C1 segment of cervical spinal cord (tissue), 14 donors: Measurements from ENCODE around the gene FMNL1.
A peak's percentile ranks its signal among the peaks of the same experiment; 100 is the strongest.
"Not testable (repeated sequence)": the region's sequence is repeated elsewhere in the genome, so short reads cannot be mapped to it uniquely, and the experiment has no call there.

Experiments
- DNase-seq, 14 donors: peaks; one replicate each; lab custom pipeline; 2025; lab: John Stamatoyannopoulos, UW

Gene FMNL1, protein sequence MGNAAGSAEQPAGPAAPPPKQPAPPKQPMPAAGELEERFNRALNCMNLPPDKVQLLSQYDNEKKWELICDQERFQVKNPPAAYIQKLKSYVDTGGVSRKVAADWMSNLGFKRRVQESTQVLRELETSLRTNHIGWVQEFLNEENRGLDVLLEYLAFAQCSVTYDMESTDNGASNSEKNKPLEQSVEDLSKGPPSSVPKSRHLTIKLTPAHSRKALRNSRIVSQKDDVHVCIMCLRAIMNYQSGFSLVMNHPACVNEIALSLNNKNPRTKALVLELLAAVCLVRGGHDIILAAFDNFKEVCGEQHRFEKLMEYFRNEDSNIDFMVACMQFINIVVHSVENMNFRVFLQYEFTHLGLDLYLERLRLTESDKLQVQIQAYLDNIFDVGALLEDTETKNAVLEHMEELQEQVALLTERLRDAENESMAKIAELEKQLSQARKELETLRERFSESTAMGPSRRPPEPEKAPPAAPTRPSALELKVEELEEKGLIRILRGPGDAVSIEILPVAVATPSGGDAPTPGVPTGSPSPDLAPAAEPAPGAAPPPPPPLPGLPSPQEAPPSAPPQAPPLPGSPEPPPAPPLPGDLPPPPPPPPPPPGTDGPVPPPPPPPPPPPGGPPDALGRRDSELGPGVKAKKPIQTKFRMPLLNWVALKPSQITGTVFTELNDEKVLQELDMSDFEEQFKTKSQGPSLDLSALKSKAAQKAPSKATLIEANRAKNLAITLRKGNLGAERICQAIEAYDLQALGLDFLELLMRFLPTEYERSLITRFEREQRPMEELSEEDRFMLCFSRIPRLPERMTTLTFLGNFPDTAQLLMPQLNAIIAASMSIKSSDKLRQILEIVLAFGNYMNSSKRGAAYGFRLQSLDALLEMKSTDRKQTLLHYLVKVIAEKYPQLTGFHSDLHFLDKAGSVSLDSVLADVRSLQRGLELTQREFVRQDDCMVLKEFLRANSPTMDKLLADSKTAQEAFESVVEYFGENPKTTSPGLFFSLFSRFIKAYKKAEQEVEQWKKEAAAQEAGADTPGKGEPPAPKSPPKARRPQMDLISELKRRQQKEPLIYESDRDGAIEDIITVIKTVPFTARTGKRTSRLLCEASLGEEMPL

GRCh38 chr17:45221081-45222013 is at the start of gene FMNL1:
Gene FMNL1 (plus strand): TSS chr17:45221885. CDS start chr17:45222125, 240 bp downstream.
- peak in 3 of 14 donors; percentile 24 to 61 (median 24) for DNase-seq

- DNase-seq = no peak
These were observed 49.5 kb upstream of the FMNL1 start for GRCh38 chr17:45172232-45172540.

- peak in 13 of 14 donors; percentile 41 to 91 (median 84) for DNase-seq
These were observed 49.0 kb upstream of the FMNL1 start for GRCh38 chr17:45172541-45173286.

DNA sequence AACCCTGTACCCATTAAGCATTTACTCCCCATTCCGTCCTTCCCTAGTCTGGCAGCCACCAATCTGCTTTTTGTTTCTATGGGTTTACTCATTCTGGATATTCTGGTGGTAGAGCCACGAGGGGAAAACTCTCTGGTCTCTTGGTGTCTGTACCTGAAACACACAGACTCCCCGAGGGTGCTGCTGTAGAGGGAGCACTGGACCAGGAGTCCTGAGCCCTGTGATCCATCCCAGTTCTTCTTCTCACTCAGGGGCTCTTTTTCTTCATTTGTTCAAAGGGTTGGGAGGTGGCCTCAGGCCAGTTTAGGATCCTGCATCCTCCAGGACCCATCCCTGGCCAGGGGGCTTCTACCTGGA is 45.9 kb upstream of the FMNL1 start:
- no peak for DNase-seq

DNA sequence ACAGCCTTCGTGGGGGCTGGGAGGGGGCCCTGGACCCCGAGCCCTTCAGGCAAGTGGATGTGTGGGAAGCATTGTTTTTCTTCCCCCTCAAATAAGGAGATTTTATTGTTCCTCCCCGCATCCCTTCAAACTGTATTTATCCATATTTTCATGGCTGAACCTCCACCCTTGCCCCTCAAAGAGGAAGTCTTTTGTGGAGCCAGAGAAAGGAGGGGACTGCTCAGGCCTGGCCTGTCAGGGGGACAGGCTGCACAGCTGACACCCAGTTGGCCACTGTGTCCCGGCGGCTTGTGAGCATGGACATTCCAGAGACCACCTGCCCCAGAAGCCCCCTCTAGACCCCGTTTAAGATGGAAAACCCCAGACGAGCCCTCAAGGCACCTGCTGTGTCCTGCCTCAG is 44.1 kb upstream of the FMNL1 start:
- DNase-seq = no peak

- DNase-seq = no peak
These were observed 37.5 kb upstream of the FMNL1 start for GRCh38 chr17:45184144-45184543.

GRCh38 chr17:45186801-45187354 is 34.8 kb upstream of the FMNL1 start:
- no peak for DNase-seq

GRCh38 chr17:45189009-45189408 is 32.7 kb upstream of the FMNL1 start:
- DNase-seq = no peak

DNA sequence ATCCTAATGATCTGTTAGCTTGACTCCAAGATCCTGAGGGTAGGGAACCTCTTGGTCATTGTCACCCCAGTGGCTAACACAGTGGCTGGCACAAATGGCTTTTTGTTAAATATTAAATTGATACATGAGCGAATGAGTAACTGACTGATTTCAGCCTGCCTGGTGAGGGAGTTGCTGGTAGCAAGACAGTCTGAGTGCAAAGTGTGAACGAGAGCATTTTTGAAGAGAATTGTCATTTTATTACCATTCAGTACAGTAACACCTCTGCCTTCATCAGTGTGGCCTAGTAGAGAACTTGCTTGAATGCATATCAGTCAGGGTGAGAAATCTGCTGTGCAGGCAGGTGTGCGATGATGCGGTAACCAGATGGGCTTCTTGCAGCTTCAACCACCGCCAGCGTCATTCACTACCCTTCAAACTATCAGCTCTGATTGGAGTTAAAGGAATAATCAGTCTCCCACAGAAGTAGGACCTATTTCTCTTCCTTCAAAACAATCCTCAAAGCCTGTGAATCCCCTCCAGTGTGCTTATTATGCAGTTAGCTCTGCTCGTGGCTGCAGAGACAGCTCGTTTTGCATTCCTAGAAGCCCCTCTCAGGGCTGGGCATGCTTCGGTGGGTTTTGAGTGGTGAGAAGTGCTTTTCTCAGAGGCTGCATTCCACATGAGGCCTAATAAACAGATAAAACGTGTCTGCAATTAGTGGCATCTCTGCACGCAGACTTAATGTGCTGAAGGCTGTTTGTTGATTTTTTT is 31.0 kb upstream of the FMNL1 start:
- DNase-seq = no peak

DNA sequence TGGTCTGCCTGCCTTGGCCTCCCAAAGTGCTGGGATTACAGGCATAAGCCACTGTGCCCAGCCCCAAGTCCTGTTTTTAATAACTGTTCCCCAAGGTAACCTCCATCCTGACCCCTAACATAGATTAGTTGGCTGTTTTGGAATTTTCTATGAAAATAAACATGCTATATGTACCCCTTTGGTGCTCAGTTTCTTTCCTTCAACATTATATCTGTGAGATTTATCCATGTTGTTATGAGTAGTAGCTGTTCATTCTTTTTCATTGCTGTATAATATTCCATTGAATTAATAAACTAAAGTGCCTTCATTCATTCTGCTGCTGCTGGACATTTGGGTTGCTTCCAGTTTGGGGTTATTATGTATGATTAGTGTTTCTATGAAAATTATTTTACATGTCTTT is 26.3 kb upstream of the FMNL1 start:
- DNase-seq = no peak

- DNase-seq = no peak
These were observed 24.6 kb upstream of the FMNL1 start for GRCh38 chr17:45197108-45197507.

GRCh38 chr17:45197555-45198334 is 23.9 kb upstream of the FMNL1 start:
- peak; percentile 38 to 92 (median 77) for DNase-seq

- no peak for DNase-seq
These were observed 21.0 kb upstream of the FMNL1 start for GRCh38 chr17:45200701-45201100.

DNA sequence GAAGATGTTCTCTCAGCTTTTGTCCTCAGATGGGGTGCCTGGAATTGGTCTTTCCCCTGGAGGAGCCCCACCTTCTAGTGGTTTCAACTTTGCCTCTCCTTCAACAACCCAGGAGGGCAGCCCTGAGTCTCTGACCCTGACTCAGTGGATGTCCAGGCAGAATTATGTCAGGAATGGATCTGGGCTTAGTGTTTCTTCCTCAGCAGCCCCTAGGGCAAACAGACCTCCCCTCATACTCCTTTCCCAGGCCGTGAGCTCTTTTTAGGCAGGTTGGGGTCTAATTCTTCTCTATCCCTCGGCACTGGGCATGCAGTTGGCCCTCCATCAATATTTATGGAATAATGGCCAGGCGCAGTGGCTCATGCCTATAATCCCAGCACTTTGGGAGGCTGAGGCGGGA is 20.2 kb upstream of the FMNL1 start:
- no peak for DNase-seq

DNA sequence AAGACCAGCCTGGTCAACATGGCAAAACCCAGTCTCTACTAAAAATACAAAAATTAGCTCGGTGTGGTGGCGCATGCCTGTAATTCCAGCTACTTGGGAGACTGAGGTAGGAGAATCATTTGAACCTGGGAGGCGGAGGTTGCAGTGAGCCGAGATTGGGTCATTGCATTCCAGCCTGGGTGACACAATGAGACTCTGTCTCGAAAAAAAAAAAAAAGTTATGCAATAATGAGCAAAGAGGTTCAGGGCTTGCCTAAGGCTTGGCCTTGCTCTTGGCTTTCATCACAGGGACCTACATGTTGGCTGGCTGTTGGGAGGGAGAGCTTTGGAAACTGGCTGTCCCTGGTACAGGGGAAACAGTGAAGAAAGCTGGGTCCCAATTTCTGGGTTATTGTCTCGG is 19.8 kb upstream of the FMNL1 start:
- not testable (repeated sequence) for DNase-seq

DNA sequence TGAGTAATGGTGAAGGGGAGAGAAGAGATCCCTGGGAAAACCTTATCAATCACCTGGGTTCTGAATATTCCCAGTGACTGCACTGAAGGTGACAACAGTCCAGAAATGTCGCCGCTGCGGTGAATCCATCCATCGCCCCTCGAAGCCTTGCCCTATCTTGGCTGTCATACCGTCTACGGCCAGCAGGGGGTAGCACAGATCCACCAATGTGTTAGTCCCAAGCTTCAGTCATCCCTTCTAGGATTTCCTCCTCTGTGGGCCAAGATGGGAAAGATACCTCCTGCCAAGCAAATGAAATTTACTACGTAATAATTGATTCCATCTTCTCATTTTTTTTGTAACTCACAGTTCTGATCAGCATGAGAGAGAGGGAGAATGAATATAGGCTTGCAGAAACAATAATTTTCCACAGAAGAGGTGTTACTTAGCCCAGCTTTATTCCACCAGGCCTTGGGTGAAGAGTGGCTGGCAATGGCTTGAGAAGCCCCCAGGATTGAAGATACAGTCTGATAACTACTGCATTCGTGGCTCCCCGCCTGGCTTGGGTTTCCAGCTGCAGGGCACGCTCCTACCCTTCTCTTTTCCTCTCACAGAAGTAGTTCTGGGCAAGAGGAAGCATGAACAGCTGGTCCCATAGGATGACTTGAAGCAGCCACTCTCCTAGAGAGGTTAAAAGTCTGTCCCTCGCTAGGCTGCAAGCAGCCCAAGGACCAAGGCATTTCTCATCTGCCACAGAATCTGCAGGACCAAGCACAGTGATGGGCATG is 2.6 kb upstream of the FMNL1 start:
- DNase-seq = peak in 11 of 14 donors; percentile 25 to 83 (median 69)

GRCh38 chr17:45220079-45220478 is 1.6 kb upstream of the FMNL1 start:
- DNase-seq = no peak

DNA sequence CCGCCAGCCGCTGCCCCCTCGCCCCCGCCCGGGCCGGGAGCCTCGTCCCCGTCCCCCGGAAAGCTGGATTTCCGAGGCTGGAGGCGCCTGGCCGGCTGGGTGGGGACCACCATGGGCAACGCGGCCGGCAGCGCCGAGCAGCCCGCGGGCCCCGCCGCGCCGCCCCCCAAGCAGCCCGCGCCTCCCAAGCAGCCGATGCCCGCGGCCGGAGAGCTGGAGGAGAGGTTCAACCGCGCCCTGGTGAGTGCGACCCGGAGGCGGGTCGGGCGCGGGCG is 266 bp downstream of the FMNL1 start:
- no peak for DNase-seq
